Left colon (tissue), 2 donors: ENCODE measurements around the gene NSFL1C. TPM values are rescaled to one million over a fixed set of nuclear protein-coding genes. Genes with fewer than 3 reads are reported as not detected.

ENCODE experiments used
- ATAC-seq: fragments of 200-7000 bp; cut with Tn5 transposase; one replicate; pipeline ENCODE4 v1.9.1; 2020; ENCODE audit warnings: mild to moderate bottlenecking, moderate library complexity
- DNase-seq, 2 donors: peaks; one replicate each; pipeline ENCODE4 v3.0.0-alpha.2; 2020
- intact Hi-C, 2 donors: fragments of 100-400 bp; cut with DNase I in 1 of 2; cut with micrococcal nuclease in 1 of 2; formaldehyde crosslinking; loops; one replicate each; pipeline versions ENCODE4 v1.11.2 to v1.14.0; 2022; cut with DNase I, micrococcal nuclease
- total RNA-seq, 2 donors: library from RNA; stranded (reverse); fragmentation: NEBNext Ultra II Directional; extraction: Animal tissue kit (Norgen Biotek cat#: 25700); gene quantifications; one replicate each; pipeline ENCODE4 v1.2.1, GENCODE V29; 2021
- donor health status: DM: no; HTN: no; CAD: no.
- donor health status: DM: yes; HTN: yes; CAD: no.

The NSFL1C gene
- total RNA-seq, 2 donors from 2014 or later: 61.6 to 81.5 TPM

DNA sequence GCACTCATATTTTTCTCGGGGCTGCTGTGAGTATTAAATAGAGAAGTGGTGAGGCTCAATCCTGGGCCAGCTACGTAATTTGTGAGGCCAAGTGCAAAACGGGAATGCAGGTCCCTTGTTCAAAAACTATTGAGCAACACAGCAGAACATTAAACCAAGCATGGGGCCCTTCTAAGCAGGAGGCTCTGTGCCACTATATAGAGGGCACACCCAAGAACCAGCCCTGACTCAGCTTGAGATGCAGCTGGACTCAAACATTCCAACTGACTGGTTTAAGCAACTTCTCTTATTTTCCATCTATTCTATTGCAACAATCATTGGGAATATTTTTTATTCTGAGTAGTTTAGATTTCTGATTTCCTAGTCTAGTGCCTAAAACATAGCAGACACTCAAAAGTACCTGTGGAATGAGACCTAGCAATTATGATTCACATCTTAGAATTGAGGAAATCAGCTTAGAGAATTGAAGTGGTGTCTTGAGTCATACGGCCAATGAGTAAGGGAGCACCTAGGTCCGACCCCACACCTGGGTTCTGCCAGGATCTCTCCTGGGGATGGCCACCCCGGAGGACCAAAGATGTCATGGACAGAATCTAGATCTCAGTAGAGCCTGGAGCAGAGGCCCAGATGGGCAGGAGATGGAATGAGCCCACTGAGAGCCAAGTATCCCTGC, 23.3 kb upstream of the NSFL1C start:
- no peak for ATAC-seq
- DNase-seq: no peak
- intact Hi-C loops: no loop called here

DNA sequence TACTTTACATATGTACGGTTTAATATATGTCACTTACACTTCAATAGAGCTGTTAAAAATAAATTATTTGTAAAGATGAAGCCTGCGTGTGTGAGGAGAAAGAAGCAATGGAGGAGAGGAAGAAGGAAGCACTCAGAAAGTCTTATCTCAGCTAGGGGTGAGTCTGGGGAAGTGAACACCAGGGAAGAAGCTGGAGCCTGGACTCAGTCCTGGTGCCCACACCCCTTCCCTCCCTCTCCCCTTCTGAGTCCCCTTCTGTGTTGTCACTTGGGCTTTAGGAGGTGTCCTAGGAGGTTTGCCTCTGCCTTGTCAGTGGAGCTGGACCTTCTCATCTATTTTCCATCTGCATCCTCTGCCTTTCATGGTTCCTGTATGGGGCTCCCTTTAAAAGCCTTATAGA, 22.7 kb upstream of the NSFL1C start:
- no peak for ATAC-seq
- intact Hi-C loops: no loop called here
- no peak for DNase-seq

- intact Hi-C loops: no loop called here
- no peak for DNase-seq
- ATAC-seq: no peak
Measured at GRCh38 chr20:1486566-1486965, 19.9 kb upstream of the NSFL1C start.

- DNase-seq (no peak), ATAC-seq (no peak)
- intact Hi-C loops: no loop called here
Measured at GRCh38 chr20:1484438-1485116, 17.9 kb upstream of the NSFL1C start.

DNA sequence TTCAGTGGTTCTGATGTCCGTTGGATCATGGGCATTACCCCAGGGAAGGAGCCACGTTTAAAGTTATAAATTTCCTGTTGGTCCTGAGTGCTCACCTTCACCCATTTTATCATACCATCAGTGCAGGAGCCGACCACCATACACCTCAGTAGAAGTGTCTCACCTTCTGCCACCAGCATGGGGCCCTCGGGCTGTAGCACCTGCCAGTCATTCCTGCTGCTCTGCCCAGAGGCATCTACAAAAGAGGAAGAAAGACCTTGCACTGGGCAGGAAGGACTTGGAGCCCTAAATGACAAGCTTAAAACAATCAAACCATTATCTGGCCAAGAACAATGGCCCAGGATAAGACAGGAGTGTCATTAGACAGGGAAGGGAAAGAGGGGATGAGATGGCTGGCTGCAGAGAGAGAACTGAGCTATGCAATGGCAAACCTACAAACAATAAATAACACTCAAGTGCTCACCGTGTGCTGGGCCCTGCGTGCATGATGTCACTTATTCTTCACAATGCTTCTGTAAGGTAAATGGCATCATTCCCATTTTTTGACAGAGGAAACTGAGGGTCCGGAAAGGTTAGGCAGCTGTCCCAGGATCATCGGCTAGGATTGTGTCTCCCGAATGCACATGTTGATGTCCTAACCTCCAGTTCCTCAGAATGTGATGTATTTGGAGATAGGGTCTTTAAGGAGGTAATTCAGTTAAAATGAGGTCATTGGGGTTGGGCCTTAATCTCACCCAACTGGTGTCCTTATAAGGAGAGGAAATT, 13.4 kb upstream of the NSFL1C start:
- ATAC-seq: peak; percentile 32
- no peak for DNase-seq
- intact Hi-C loops: no loop called here

DNA sequence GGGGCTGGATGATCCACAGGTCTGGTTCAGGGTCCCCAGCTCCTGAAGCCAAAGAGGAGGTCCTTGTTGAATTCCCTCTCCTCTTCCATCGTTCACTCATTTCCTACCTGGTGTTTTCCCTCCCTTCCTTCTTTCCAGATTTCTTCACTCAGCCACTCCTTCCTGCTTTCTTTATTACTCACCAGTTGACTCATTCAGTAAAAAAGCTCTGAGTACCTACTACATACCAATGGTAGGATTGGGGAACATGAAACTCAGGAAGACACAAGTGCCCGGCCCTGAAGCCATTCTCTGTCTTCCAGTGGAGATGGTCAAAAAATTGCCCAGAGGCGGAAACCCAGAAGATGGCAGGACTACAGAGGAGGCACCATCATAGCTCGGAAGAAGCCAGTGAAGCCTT, 11.9 kb upstream of the NSFL1C start:
- ATAC-seq: no peak
- no peak for DNase-seq
- intact Hi-C loops: no loop called here

DNA sequence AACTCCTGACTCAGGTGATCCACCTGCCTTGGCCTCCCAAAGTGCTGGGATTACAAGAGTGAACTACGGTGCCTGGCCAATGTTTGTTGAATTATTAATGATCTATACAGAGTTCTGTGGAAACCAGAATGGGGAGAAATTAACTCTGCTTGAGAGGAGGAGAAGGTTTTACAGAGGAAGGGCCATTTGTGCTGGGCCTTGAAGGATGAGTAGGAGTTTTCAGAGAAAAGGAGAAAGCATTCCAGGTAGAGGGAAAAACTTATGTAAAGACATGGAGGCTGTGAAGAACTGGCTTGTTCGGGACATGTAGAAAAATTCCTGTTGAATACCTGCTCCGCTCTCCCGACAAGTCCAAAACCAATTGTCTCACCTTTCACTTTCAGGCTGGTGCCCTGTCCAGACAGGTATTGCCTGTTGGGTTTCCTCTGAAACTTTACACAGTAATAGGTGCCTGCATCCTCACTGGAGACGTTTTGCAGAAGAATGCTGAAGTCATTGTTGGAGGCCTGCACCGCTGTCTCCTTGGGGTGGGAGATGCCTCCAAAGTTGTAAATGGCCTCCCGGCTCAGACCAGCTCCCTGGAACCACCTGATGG, 11.3 kb upstream of the NSFL1C start:
- ATAC-seq: no peak
- intact Hi-C loops: no loop called here
- no peak for DNase-seq

GRCh38 chr20:1474817-1475603, 8.4 kb upstream of the NSFL1C start:
- no peak for DNase-seq
- intact Hi-C loops: no loop called here
- no peak for ATAC-seq

- no peak for ATAC-seq
- DNase-seq: no peak
- intact Hi-C loops: no loop called here
Measured at GRCh38 chr20:1474325-1474724, 7.7 kb upstream of the NSFL1C start.

- intact Hi-C loops: no loop called here
- no peak for ATAC-seq
- DNase-seq: no peak
Measured at GRCh38 chr20:1473246-1474220, 6.9 kb upstream of the NSFL1C start.

DNA sequence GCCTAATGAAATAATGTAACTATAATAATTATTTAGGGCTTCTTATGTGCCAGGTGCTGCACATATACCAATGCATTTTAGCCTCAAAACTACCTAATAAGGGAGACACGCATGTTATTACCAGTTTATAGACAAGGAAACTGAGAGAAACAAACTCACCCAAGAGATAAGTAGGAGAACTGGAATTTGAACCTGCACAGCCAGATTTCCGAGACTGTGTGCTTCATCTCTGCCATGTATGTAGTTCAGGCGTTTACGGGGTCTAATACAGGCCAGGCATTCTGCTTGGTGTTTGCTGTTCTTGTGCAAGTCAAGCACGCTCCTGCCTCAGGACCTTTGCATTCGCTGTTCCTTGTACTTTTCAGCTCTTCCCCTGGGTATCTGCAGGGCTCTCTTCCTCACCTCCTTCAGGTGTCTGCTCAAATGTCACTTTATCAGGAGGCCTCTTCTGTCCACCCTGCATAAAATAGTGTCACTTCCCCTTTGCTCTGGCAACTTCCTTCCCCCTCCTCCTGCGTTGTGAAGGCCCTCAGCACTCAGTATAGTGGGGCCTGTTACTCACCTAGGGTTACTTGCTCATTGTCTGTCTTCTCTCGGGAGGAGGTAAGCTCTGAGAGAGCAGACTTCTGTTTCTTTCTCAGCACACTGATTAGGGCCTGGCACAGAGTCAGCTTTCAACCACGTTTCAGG, 6.1 kb upstream of the NSFL1C start:
- ATAC-seq: no peak
- intact Hi-C loops: no loop called here
- no peak for DNase-seq

DNA sequence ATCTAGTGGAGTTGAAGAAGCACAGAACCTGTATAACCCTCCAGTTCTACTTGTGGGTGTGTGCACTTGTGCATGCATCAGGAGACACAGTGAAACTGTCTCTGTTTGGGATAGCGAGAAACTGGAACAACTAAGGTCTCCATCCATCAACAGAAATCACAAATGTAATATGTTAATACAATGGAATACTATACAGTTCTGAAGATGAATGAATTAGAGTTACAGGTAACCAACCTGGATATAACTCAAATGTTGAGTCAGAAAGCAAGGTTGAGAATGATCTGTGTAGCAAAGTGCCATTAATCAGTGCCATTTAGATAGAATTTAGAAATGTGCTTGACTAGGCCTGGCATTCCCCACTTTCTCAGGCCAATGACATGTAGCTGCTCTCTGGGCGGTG, 4.6 kb upstream of the NSFL1C start:
- intact Hi-C loops: no loop called here
- ATAC-seq (no peak), DNase-seq (no peak)

GRCh38 chr20:1469925-1470571, 3.4 kb upstream of the NSFL1C start:
- intact Hi-C loops: no loop called here
- peak; percentile 54 for ATAC-seq
- DNase-seq: peak; percentile 87 to 88

- intact Hi-C loops: no loop called here
- ATAC-seq (no peak), DNase-seq (peak in 1 of 2 donors; percentile 20)
Measured at GRCh38 chr20:1469306-1469905, 2.8 kb upstream of the NSFL1C start.

GRCh38 chr20:1468117-1468624, 1.5 kb upstream of the NSFL1C start:
- intact Hi-C loops: no loop called here
- no peak for ATAC-seq
- no peak for DNase-seq
